DMS153 treated with DMSO at 0.1 percent for 48 hours (cell line): Measurements from ENCODE around the gene ARFGEF3.
"Not testable (repeated sequence)": the region's sequence is repeated elsewhere in the genome, so short reads cannot be mapped to it uniquely, and the experiment has no call there.

Source experiments
- DNase-seq: peaks from one replicate; lab custom pipeline; 2025; ENCODE audit not compliant: unreplicated experiment; lab: John Stamatoyannopoulos, UW

The ARFGEF3 gene

GRCh38 chr6:138266095-138266494, 104.4 kb downstream of the ARFGEF3 start:
- DNase-seq, result no peak

GRCh38 chr6:138267971-138268895, 106.5 kb downstream of the ARFGEF3 start:
- no peak for DNase-seq

- DNase-seq, result no peak
Observed at GRCh38 chr6:138271451-138271850, 109.7 kb downstream of the ARFGEF3 start.

- DNase-seq, result no peak
Observed at GRCh38 chr6:138272533-138273315, 111.0 kb downstream of the ARFGEF3 start.

GRCh38 chr6:138275976-138276375, 114.2 kb downstream of the ARFGEF3 start:
- no peak for DNase-seq

GRCh38 chr6:138277835-138278234, 116.1 kb downstream of the ARFGEF3 start:
- no peak for DNase-seq

GRCh38 chr6:138278326-138278725, 116.6 kb downstream of the ARFGEF3 start:
- no peak for DNase-seq

GRCh38 chr6:138285800-138286199, 124.1 kb downstream of the ARFGEF3 start:
- DNase-seq, result no peak

GRCh38 chr6:138286698-138287097, 125.0 kb downstream of the ARFGEF3 start:
- DNase-seq, result no peak

- DNase-seq, result peak; percentile 61
Observed at GRCh38 chr6:138287144-138287955, 125.6 kb downstream of the ARFGEF3 start.

- not testable (repeated sequence) for DNase-seq
Observed at GRCh38 chr6:138288428-138289085, 126.8 kb downstream of the ARFGEF3 start.

- DNase-seq, result no peak
Observed at GRCh38 chr6:138289739-138290138, 128.0 kb downstream of the ARFGEF3 start.

GRCh38 chr6:138290423-138290962, 128.8 kb downstream of the ARFGEF3 start:
- DNase-seq, result no peak

- DNase-seq, result no peak
Observed at GRCh38 chr6:138291036-138291848, 129.5 kb downstream of the ARFGEF3 start.

- DNase-seq, result no peak
Observed at GRCh38 chr6:138291849-138292181, 130.1 kb downstream of the ARFGEF3 start.

GRCh38 chr6:138292482-138292881, 130.7 kb downstream of the ARFGEF3 start:
- no peak for DNase-seq

- no peak for DNase-seq
Observed at GRCh38 chr6:138293428-138294395, 132.0 kb downstream of the ARFGEF3 start.

GRCh38 chr6:138296381-138296780, 134.6 kb downstream of the ARFGEF3 start:
- no peak for DNase-seq
